Large intestine (tissue), 3 donors: ENCODE data around the gene CEP170B. TPM values are rescaled to one million over a fixed set of nuclear protein-coding genes. Genes with fewer than 3 reads are reported as not detected.

Experiments used
- DNase-seq, 2 donors: peaks; one replicate each; pipeline versions ENCODE4 v3.0.0 to v3.0.0-alpha.2; 2013
- H3K27ac ChIP-seq: one replicate; pipeline ENCODE4 v1.5.1; 2013; ENCODE audit warnings: low read length
- H3K27me3 ChIP-seq: 2 replicates; pipeline ENCODE4 v1.6.1; 2013; ENCODE audit warnings: low read length; ENCODE audit not compliant: control insufficient read depth, insufficient read depth
- H3K36me3 ChIP-seq: 2 replicates; pipeline ENCODE4 v1.6.1; 2013; ENCODE audit warnings: low read length; ENCODE audit not compliant: control insufficient read depth, insufficient read depth
- H3K4me1 ChIP-seq: one replicate; pipeline ENCODE4 v1.6.1; 2013; ENCODE audit warnings: low read length; ENCODE audit not compliant: control insufficient read depth, insufficient read depth
- H3K4me3 ChIP-seq: one replicate; pipeline ENCODE4 v1.5.1; 2013; ENCODE audit warnings: low read length
- H3K9me3 ChIP-seq: one replicate; pipeline ENCODE4 v1.6.1; 2013; ENCODE audit warnings: mild to moderate bottlenecking, low read depth, low read length, moderate library complexity; ENCODE audit not compliant: control insufficient read depth
- WGBS: methylation state at CpG from one replicate; pipeline ENCODE4 v1.1.5; 2013; ENCODE audit warnings: low lambda C conversion rate; ENCODE audit not compliant: insufficient coverage; 5-methylcytosine and 5-hydroxymethylcytosine counted together
- polyA plus RNA-seq: library from polyadenylated mRNA; unstranded; fragments of 120-200 nt; gene quantifications from one replicate; pipeline ENCODE4 v1.2.1, GENCODE V29; 2013

CEP170B gene
- polyA plus RNA-seq, 1 donor = 30.3 TPM

- H3K27me3 ChIP-seq = no peaks in the 10 kb centered on the region
- no peaks in the 10 kb centered on the region for H3K9me3 ChIP-seq
- no peak overlapping the region for H3K4me3 ChIP-seq
- no peak overlapping the region for H3K27ac ChIP-seq
- peaks cover 17% of the 10 kb centered on the region for H3K36me3 ChIP-seq
- DNase-seq = no peak
- WGBS = no CpG with 5 or more reads among the region's 39 CpGs
- no peaks in the 10 kb centered on the region for H3K4me1 ChIP-seq
These were observed 28.6 kb downstream of the CEP170B start for GRCh38 chr14:104893435-104894207.

GRCh38 chr14:104894331-104895206, 29.5 kb downstream of the CEP170B start:
- peaks cover 10% of the 10 kb centered on the region for H3K36me3 ChIP-seq
- no peaks in the 10 kb centered on the region for H3K27me3 ChIP-seq
- no peak for DNase-seq
- H3K4me3 ChIP-seq = no peak overlapping the region
- no peaks in the 10 kb centered on the region for H3K9me3 ChIP-seq
- no peaks in the 10 kb centered on the region for H3K4me1 ChIP-seq
- no CpG with 5 or more reads among the region's 30 CpGs for WGBS
- H3K27ac ChIP-seq = no peak overlapping the region

- Histone ChIP-seq H3K4me1 (no peaks in the 10 kb centered on the region), H3K27me3 (no peaks in the 10 kb centered on the region), H3K9me3 (no peaks in the 10 kb centered on the region), H3K4me3 (no peak overlapping the region), H3K36me3 (peaks cover 10% of the 10 kb centered on the region), H3K27ac (no peak overlapping the region)
- WGBS = no CpG with 5 or more reads among the region's 9 CpGs
- DNase-seq = no peak
These were observed 30.2 kb downstream of the CEP170B start for GRCh38 chr14:104895207-104895785.

GRCh38 chr14:104895786-104896661, 31.0 kb downstream of the CEP170B start:
- H3K4me3 ChIP-seq = no peak overlapping the region
- peaks cover 10% of the 10 kb centered on the region for H3K36me3 ChIP-seq
- H3K27ac ChIP-seq = no peak overlapping the region
- 90% methylated on average over 2 of the region's 34 CpGs for WGBS
- no peak for DNase-seq
- H3K4me1 ChIP-seq = no peaks in the 10 kb centered on the region
- no peaks in the 10 kb centered on the region for H3K9me3 ChIP-seq
- no peaks in the 10 kb centered on the region for H3K27me3 ChIP-seq

- peaks cover 10% of the 10 kb centered on the region for H3K36me3 ChIP-seq
- H3K4me1 ChIP-seq = no peaks in the 10 kb centered on the region
- WGBS = no CpG with 5 or more reads among the region's 37 CpGs
- no peak for DNase-seq
- no peak overlapping the region for H3K27ac ChIP-seq
- no peaks in the 10 kb centered on the region for H3K27me3 ChIP-seq
- H3K4me3 ChIP-seq = no peak overlapping the region
- no peaks in the 10 kb centered on the region for H3K9me3 ChIP-seq
These were observed 32.5 kb downstream of the CEP170B start for GRCh38 chr14:104897330-104898194.

- no peak overlapping the region for H3K27ac ChIP-seq
- WGBS = no CpG with 5 or more reads among the region's 7 CpGs
These were observed 33.1 kb downstream of the CEP170B start for GRCh38 chr14:104898195-104898558.

GRCh38 chr14:104898870-104899510, 33.9 kb downstream of the CEP170B start:
- no peak overlapping the region for H3K4me3 ChIP-seq
- 83% methylated on average over 2 of the region's 24 CpGs for WGBS
- H3K36me3 ChIP-seq = peaks cover 10% of the 10 kb centered on the region
- no peak overlapping the region for H3K27ac ChIP-seq
- H3K9me3 ChIP-seq = no peaks in the 10 kb centered on the region
- H3K4me1 ChIP-seq = no peaks in the 10 kb centered on the region
- no peak for DNase-seq
- peaks cover 3% of the 10 kb centered on the region for H3K27me3 ChIP-seq

More at GRCh38 chr14:104898195-104898558, 33.1 kb downstream of the CEP170B start:
- Histone ChIP-seq H3K4me1 (no peaks in the 10 kb centered on the region), H3K9me3 (no peaks in the 10 kb centered on the region), H3K4me3 (no peak overlapping the region), H3K36me3 (peaks cover 10% of the 10 kb centered on the region), H3K27me3 (no peaks in the 10 kb centered on the region)
- DNase-seq = no peak

GRCh38 chr14:104899781-104900180, 34.7 kb downstream of the CEP170B start:
- peaks cover 9% of the 10 kb centered on the region for H3K27me3 ChIP-seq
- H3K4me1 ChIP-seq = no peaks in the 10 kb centered on the region
- no peak overlapping the region for H3K27ac ChIP-seq
- no peak overlapping the region for H3K4me3 ChIP-seq
- no CpG with 5 or more reads among the region's 2 CpGs for WGBS
- no peaks in the 10 kb centered on the region for H3K9me3 ChIP-seq
- peaks cover 2% of the 10 kb centered on the region for H3K36me3 ChIP-seq
- DNase-seq = no peak
